Esophagus squamous epithelium (tissue), 4 donors: ENCODE measurements around the gene OR52D1.

Experiments
- POLR2A ChIP-seq, 4 donors: fragments of 450-650 bp; IDR thresholded peaks; one replicate each; pipeline ENCODE4 v1.6.1; 2017; ENCODE audit warnings: antibody characterized with exemption in 4 of 4, mild to moderate bottlenecking in 4 of 4, moderate library complexity in 3 of 4
- TF ChIP-seq, protein P1 (sequence below), 6 experiments: fragments of 450-650 bp in 4 of 6; fragments of 200-600 bp in 2 of 6; sonication (generic) in 2 of 6; IDR thresholded peaks; one replicate each; pipeline ENCODE4 v1.5.1; 2016 to 2019; ENCODE audit warnings: antibody characterized with exemption in 6 of 6, mild to moderate bottlenecking in 4 of 6, moderate library complexity in 4 of 6

GRCh38 chr11:5509803-5510202 lies 21.3 kb downstream of the OR52D1 start, which contains the start of gene UBQLN3:
- TF ChIP-seq, protein P1, sequence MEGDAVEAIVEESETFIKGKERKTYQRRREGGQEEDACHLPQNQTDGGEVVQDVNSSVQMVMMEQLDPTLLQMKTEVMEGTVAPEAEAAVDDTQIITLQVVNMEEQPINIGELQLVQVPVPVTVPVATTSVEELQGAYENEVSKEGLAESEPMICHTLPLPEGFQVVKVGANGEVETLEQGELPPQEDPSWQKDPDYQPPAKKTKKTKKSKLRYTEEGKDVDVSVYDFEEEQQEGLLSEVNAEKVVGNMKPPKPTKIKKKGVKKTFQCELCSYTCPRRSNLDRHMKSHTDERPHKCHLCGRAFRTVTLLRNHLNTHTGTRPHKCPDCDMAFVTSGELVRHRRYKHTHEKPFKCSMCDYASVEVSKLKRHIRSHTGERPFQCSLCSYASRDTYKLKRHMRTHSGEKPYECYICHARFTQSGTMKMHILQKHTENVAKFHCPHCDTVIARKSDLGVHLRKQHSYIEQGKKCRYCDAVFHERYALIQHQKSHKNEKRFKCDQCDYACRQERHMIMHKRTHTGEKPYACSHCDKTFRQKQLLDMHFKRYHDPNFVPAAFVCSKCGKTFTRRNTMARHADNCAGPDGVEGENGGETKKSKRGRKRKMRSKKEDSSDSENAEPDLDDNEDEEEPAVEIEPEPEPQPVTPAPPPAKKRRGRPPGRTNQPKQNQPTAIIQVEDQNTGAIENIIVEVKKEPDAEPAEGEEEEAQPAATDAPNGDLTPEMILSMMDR (IDR thresholded peaks at IDR 0.05): no peak
- TF ChIP-seq POLR2A (IDR thresholded peaks at IDR 0.05): no peak
